ENCODE results near the gene DHRS3. TPM values are rescaled to one million over a fixed set of nuclear protein-coding genes. Genes with fewer than 3 reads are reported as not detected.
"Not testable (repeated sequence)": the region's sequence is repeated elsewhere in the genome, so short reads cannot be mapped to it uniquely, and the experiment has no call there.

Gene DHRS3
- total RNA-seq, 1 donor from 2014 or later: 111 TPM

- H3K9me3 ChIP-seq: no peaks in the 10 kb centered on the region
- no peaks in the 10 kb centered on the region for H3K4me1 ChIP-seq
- no peak overlapping the region for H3K27ac ChIP-seq
- DNase-seq (ENCODE audit: extremely low spot score in 2 of 2): no peak
- no peaks in the 10 kb centered on the region for H3K36me3 ChIP-seq
- no peak overlapping the region for H3K4me3 ChIP-seq
- no peaks in the 10 kb centered on the region for H3K27me3 ChIP-seq
- TF ChIP-seq POLR2AphosphoS5 (IDR thresholded peaks at IDR 0.05; ENCODE audit: insufficient read depth in 1 of 2, low read depth in 1 of 2) (no peak), POLR2A (IDR thresholded peaks at IDR 0.05) (no peak)
- TF ChIP-seq, protein P1, sequence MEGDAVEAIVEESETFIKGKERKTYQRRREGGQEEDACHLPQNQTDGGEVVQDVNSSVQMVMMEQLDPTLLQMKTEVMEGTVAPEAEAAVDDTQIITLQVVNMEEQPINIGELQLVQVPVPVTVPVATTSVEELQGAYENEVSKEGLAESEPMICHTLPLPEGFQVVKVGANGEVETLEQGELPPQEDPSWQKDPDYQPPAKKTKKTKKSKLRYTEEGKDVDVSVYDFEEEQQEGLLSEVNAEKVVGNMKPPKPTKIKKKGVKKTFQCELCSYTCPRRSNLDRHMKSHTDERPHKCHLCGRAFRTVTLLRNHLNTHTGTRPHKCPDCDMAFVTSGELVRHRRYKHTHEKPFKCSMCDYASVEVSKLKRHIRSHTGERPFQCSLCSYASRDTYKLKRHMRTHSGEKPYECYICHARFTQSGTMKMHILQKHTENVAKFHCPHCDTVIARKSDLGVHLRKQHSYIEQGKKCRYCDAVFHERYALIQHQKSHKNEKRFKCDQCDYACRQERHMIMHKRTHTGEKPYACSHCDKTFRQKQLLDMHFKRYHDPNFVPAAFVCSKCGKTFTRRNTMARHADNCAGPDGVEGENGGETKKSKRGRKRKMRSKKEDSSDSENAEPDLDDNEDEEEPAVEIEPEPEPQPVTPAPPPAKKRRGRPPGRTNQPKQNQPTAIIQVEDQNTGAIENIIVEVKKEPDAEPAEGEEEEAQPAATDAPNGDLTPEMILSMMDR (IDR thresholded peaks at IDR 0.05): no peak
- intact Hi-C loops (cut with DNase I): no loop called here
Observed at GRCh38 chr1:12661606-12662219, 43.7 kb upstream of the DHRS3 start.

GRCh38 chr1:12658531-12659453 lies 40.8 kb upstream of the DHRS3 start:
- no peaks in the 10 kb centered on the region for H3K4me1 ChIP-seq
- no peak overlapping the region for H3K4me3 ChIP-seq
- DNase-seq (ENCODE audit: extremely low spot score in 2 of 2): no peak
- no peaks in the 10 kb centered on the region for H3K9me3 ChIP-seq
- TF ChIP-seq, protein P1 (IDR thresholded peaks at IDR 0.05): peak; percentile 88 to 96 (median 91)
- no peak for TF ChIP-seq POLR2AphosphoS5 (IDR thresholded peaks at IDR 0.05; ENCODE audit: insufficient read depth in 1 of 2, low read depth in 1 of 2)
- TF ChIP-seq POLR2A (IDR thresholded peaks at IDR 0.05): no peak
- intact Hi-C loops (cut with DNase I): loop anchor here (10.0 kb wide), 1 partner anchor 344 kb away; no protein-coding TSS in a partner anchor
- no peaks in the 10 kb centered on the region for H3K27me3 ChIP-seq
- no peaks in the 10 kb centered on the region for H3K36me3 ChIP-seq
- H3K27ac ChIP-seq: no peak overlapping the region

DNA sequence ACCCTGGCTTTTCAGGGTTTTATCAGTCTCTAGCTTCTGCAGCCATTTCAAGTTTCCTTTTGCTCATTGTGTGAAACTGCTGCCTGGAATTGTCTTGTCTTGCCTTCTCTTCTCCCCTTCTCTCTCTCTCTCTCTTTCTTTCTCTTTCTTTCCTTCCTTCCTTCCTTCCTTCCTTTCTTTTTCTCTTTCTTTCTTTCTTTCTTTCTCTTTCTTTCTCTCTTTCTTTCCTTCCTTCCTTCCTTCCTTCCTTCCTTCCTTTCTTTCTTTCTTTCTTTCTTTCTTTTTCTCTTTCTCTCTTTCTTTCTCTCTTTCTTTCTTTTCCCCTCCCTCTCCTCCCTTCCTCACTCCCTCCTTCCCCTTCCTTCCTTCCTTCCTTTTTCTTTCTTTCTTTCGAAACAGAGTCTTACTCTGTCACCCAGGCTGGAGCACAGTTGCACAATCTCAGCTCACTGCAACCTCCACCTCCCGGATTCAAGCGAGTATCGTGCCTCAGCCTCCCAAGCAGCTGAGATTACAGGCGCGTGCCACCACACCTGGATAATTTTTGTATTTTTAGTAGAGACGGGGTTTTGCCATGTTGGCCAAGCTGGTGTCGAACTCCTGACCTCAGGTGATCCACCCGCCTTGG lies 40.0 kb upstream of the DHRS3 start:
- intact Hi-C loops (cut with DNase I): loop anchor here (10.0 kb wide), 1 partner anchor 343 kb away; no protein-coding TSS in a partner anchor
- not testable (repeated sequence) for H3K36me3 ChIP-seq; H3K27ac ChIP-seq; DNase-seq (ENCODE audit: extremely low spot score in 2 of 2); H3K27me3 ChIP-seq; H3K9me3 ChIP-seq; H3K4me1 ChIP-seq; H3K4me3 ChIP-seq

DNA sequence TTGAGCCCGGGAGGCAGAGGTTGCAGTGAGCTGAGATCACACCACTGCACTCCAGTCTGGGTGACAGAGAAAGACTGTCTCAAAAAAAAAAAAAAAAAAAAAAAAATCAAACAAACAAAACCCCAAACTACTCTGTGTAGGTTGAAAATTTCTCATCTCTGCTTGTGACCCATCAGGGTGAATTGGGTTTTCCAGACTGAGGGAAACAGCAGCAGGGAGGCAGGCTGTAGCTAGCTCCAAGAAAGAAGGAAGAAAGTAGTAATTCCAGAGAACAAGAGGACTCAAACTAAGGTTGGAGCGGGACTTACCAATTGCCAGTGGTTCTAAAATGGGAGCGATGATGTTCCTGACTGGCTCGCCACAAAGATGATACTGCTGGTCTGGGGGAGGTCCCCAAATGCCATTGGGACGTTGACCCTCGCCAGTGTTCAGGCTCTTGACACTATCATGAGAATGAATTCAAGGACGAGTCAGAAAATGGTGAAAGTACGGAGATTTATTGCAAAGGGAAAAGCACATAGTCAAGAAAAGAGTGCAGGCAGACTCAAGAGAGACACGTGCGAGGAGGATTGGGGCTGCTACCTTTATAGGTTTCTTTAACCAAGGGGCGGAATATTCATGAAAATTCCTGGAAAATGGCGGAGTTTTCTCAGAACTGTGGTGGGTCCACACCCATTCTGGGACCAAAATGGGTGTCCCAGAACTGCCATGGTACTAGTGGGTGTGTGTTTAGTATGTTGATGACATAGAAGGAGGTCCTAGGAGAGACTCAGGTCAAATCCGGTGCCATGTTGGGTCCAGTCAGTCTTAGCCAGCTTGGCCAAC lies 39.3 kb upstream of the DHRS3 start:
- Histone ChIP-seq H3K36me3 (no peaks in the 10 kb centered on the region), H3K4me1 (no peaks in the 10 kb centered on the region), H3K9me3 (no peaks in the 10 kb centered on the region), H3K27me3 (no peaks in the 10 kb centered on the region), H3K4me3 (no peak overlapping the region), H3K27ac (no peak overlapping the region)
- no peak for DNase-seq (ENCODE audit: extremely low spot score in 2 of 2)
- TF ChIP-seq, protein P1 (IDR thresholded peaks at IDR 0.05): no peak
- TF ChIP-seq POLR2A (IDR thresholded peaks at IDR 0.05) (no peak), POLR2AphosphoS5 (IDR thresholded peaks at IDR 0.05; ENCODE audit: insufficient read depth in 1 of 2, low read depth in 1 of 2) (no peak)
- intact Hi-C loops (cut with DNase I): loop anchor here (10.0 kb wide), 1 partner anchor 342 kb away; no protein-coding TSS in a partner anchor

GRCh38 chr1:12656575-12656974 lies 38.6 kb upstream of the DHRS3 start:
- H3K36me3 ChIP-seq: no peaks in the 10 kb centered on the region
- H3K4me1 ChIP-seq: no peaks in the 10 kb centered on the region
- TF ChIP-seq, protein P1 (IDR thresholded peaks at IDR 0.05): no peak
- TF ChIP-seq POLR2A (IDR thresholded peaks at IDR 0.05): no peak
- TF ChIP-seq POLR2AphosphoS5 (IDR thresholded peaks at IDR 0.05; ENCODE audit: insufficient read depth in 1 of 2, low read depth in 1 of 2): no peak
- intact Hi-C loops (cut with DNase I): loop anchor here (10.0 kb wide), 1 partner anchor 342 kb away; no protein-coding TSS in a partner anchor
- no peak for DNase-seq (ENCODE audit: extremely low spot score in 2 of 2)
- H3K4me3 ChIP-seq: no peak overlapping the region
- H3K27me3 ChIP-seq: no peaks in the 10 kb centered on the region
- H3K27ac ChIP-seq: no peak overlapping the region
- no peaks in the 10 kb centered on the region for H3K9me3 ChIP-seq

Measured in vagina (tissue), 2 donors.